Erythroblast (primary cell): ENCODE results near the gene KLHDC3.

Experiments used
- GATA1 ChIP-seq: IDR thresholded peaks from 2 replicates; pipeline ENCODE4 v1.6.1; 2011; ENCODE audit warnings: low read depth, mild to moderate bottlenecking, control low read depth, low read length, moderate library complexity
- POLR2A ChIP-seq: IDR thresholded peaks from 2 replicates; pipeline ENCODE4 v1.6.1; 2011; ENCODE audit warnings: mild to moderate bottlenecking, low read length

- TF ChIP-seq POLR2A (no peak), GATA1 (no peak)
These were observed 42.2 kb upstream of the KLHDC3 start for GRCh38 chr6:42971746-42972327.
